Activated T-helper 9 cell treated with anti-CD3 and anti-CD28 coated beads, Interleukin-2, amount 50 U/mL, for 16 hours (primary cell): Measurements from ENCODE around the gene HINFP.
"Not testable (repeated sequence)": the region's sequence is repeated elsewhere in the genome, so short reads cannot be mapped to it uniquely, and the experiment has no call there.

Experiments used
- DNase-seq: peaks from one replicate; pipeline ENCODE4 v3.0.0-alpha.2; 2020; ENCODE audit warnings: low read depth

Gene HINFP

DNA sequence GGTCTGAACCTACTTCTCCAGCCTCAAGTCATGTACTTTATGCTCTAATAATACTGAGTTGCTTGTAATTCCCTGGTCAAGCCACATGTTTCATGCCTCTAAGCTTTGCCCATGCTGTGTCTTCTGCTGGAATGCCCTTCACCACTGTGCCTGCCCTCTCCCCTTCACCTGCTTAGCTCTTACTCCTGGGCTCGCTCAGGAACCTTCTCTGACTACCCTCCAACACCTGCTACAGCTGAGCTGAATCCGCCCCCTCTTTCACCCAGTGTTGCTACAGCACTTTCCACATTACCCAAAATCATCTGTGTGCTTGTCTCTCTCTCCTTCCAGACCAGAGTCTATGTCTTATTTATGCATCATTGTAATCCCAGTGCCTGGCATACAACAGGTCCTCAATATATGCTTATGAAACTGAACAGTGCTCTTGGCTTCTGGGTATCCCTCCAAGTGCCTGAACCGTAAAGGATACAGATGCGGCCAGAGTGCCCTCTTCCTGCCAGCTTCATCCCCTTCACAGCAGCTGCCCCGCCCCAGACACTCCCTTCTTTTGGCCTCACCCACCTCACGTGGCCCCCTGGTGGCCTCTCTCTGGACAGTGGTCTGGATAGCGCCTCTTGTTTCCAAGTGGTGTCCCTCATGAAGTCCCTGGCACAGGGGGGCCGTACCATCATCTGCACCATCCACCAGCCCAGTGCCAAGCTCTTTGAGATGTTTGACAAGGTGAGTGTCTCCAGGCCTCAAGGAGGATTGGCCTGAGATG lies 34.5 kb downstream of the HINFP start:
- DNase-seq, result no peak

DNA sequence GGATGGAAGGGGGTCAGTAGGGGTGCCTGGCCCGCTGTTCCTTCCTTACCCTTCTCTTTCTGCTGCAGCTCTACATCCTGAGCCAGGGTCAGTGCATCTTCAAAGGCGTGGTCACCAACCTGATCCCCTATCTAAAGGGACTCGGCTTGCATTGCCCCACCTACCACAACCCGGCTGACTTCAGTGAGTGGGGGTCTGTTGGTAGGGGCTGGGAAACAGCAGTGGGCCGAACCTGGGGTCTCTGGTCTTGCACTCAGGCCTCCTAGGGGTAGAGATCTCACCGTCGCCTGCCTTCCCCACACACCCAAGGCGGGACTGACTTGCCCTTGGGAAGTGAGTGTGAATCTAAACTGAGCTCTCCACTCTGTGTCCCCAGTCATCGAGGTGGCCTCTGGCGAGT lies 35.1 kb downstream of the HINFP start:
- no peak for DNase-seq

DNA sequence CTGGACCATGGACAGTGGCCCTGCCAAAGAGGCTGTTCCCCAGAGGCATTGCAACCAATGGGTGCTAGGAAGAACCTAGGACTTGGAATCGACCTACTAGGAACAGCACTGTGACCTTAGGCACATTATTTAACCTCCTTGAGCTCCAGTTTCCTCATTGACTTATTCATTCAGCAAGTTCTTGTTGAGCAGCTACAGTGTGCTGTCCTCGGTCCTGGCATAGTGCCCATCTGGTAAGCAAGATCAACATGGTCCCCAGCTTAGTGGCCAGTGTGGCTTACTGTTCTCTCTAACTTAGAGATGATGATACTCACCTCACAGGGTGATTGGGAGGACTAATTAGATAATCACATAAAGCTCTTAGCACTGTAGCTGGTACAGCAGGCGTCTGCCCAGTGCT lies 35.7 kb downstream of the HINFP start:
- DNase-seq, result no peak

DNA sequence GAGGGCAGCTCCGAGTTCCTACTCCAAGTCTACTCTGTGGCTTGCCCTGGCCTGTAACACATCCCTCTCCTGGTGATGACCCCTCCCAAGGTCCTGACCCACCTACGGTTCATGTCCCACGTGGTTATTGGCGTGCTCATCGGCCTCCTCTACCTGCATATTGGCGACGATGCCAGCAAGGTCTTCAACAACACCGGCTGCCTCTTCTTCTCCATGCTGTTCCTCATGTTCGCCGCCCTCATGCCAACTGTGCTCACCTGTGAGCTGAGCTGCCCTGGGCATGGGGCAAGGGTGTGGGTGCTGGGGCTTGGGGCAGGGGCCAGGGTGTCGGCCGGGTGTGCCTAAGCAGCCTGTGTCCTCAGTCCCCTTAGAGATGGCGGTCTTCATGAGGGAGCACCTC lies 37.1 kb downstream of the HINFP start:
- no peak for DNase-seq

DNA sequence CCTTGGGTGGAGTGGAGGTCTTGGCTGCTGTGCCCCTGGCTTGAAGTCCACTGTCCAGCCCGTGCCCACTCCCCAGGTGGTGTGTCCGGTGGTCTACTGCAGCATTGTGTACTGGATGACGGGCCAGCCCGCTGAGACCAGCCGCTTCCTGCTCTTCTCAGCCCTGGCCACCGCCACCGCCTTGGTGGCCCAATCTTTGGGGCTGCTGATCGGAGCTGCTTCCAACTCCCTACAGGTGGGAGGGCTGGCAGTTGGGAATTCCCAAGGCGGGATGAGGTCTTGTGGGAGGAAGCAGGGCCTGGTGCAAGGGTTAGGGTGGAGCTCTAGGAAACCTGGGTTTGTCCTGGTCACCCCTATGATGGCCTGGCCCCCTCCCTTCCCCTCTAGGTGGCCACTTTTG lies 38.8 kb downstream of the HINFP start:
- no peak for DNase-seq

DNA sequence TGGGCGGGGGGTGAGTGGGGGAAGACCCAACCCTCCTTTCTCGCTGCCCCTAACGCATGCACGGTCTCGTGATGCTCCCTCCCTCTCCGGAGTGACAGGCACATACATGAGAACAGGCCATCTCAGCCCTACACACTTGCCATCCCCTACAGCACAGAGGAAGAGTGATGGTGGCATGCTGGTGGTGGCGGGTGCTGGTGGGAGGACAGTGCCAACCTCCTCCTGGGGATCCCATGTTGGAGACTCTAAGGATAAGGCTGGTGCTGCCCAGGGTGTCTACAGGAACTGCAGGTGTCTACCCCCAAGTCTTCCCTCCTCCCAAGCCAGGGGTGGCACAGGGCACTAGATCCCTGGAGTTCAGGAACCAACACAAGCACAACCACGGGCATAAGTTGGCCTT lies 40.5 kb downstream of the HINFP start:
- no peak for DNase-seq

DNA sequence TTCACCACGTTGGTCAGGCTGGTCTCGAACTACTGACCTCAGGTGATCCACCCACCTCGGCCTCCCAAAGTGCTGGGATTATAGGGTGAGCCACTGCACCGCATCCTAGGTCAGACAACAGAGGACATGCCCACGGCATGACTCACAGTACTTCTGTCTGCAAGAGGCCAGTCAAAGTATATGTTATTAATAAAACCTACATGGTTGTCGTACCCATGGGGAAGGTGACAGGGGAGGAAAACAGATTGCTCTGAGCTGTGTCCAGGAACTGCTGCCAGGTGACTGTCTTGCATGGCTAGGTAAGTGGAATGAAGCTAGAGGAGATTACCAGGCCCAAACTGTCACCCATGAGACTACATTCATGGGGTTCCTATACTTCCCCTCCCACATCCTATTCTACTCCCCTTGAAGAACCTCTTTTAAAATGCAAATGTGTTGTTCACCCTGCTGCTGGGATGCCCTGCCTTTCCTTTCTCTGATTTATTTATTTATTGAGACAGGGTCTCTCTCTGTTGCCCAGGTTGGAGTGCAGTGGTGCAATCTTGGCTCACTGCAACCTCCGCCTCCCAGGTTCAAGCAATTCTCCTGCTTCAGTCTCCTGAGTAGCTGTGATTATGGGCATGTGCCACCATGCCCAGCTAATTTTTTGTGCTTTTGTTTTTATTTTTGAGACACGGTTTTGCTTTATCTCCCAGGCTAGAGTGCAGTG lies 45.1 kb downstream of the HINFP start:
- no peak for DNase-seq

DNA sequence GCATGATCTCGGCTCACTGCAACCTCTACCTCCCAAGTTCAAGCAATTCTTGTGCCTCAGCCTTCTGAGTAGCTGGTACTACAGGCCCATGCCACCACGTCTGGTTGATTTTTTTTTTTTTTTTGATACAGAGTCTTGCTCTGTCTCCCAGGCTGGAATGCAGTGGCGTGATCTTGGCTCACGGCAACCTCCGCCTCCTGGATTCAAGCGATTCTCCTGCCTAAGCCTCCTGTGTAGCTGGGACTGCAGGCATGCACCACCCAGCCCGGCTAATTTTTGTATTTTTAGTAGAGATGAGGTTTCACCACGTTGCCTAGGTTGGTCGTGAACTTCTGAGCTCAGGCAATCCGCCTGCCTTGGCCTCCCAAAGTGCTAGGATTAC lies 45.7 kb downstream of the HINFP start:
- DNase-seq, result not testable (repeated sequence)

DNA sequence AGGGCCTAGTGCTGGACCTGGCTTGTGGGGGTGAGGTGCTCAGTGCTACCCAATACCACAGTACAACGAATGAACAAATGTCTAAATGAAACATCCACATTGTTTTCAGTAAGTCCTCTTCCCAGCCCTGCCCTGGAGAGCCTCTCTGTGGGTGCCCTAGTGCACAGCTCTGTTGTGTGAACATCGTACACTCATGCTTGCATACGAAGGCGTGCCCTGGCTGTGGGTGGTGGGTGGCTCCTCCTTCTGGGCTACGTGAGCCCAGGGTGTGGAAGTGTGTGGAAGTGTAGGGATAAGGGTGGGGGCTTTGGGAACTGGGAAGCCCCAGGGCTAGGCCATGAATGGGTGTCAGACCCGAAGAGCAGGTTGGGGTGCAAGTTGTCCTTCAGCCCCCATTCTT lies 46.6 kb downstream of the HINFP start:
- no peak for DNase-seq

DNA sequence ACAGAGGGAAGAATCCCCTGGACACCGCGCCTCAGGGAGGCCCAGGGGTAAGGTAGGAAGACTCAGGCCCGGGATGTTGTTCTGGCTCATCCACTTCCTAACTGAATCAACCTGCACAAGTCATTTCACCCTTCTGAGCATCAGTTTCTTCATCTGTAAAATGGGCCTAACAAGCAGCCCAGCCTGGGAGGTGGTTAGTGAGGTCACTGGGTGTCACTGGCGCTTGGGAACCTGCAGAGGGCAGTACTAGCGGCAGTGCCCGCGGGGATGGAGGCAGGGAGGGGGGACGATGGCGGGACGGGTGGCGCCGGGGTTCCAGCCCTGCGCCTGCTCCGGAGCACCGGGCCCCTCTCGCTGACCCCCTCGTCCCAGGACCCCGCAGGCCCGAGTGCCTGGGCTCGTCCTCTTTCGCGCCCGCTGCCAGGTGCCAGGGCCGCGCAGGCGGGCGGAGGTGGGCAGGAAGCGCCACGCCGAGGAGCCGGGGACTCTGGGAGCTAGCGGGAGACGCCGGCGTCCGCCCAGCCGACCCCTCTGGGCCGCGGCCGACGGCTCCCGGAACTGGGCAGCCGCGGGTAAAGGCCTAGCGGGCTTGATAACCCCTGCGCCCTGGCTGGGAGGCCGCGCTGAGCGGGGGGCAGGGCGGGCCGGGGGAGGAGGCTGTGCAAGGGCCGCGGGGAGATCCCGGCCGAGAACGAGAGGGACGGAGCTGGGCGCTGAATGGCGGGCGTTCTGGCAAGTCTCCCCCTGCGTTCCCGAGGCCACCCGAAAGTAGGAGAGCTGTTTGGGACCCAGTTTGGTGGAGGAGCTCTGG lies 47.3 kb downstream of the HINFP start, which contains the start of gene NLRX1:
TSS of gene NLRX1 (plus strand) at position 255 of the 811 bp plus-strand sequence. CDS start 2,679 bp downstream, outside the sequence.
- peak; percentile 74 for DNase-seq

DNA sequence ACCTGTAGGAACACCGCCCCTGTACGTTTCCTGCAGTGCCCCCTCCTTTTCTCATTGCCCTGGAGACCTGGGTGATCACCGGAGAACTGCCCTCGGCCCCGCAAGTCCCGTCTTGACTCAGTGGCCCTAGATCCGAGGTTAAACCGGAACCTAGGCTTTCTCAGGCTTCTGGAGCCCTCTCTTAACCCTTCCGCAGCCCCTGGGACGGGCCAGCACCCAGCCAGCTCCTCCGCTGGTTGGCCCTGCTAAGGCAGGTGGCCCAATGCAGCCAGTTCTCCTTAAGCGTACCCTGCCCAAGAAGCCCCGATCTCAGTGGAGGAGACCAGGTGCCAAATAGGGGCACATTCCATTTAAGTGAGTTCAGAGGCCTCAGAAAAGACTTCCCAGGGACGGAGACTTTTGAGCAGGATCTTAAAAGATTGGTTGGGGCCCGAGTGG lies 47.9 kb downstream of the HINFP start:
- DNase-seq, result no peak

DNA sequence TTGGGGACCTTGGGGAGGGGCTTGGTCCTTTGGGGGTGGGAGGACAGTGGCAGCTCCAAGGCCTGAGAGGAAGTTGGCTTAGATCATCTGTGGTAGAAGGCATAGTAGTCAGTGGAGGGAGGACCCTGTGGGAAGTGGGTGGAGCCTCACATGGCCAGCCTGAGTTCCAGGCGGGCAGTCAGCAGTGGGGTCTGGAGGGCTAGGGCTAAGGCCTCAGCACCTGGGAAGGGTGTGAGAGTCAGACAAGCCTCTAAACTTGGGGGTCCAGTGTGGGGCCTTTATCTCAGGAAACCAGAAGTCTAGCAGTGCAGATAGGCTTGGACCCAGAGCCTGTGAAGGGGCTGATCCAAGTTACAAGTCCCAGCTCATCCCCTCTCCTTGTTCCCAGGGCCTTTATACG lies 51.1 kb downstream of the HINFP start:
- no peak for DNase-seq

DNA sequence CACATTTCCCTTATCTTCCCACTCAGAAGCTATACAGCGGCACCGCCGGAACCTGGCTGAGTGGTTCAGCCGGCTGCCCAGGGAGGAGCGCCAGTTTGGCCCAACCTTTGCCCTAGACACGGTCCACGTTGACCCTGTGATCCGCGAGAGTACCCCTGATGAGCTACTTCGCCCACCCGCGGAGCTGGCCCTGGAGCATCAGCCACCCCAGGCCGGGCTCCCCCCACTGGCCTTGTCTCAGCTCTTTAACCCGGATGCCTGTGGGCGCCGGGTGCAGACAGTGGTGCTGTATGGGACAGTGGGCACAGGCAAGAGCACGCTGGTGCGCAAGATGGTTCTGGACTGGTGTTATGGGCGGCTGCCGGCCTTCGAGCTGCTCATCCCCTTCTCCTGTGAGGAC lies 52.1 kb downstream of the HINFP start:
- DNase-seq, result no peak

DNA sequence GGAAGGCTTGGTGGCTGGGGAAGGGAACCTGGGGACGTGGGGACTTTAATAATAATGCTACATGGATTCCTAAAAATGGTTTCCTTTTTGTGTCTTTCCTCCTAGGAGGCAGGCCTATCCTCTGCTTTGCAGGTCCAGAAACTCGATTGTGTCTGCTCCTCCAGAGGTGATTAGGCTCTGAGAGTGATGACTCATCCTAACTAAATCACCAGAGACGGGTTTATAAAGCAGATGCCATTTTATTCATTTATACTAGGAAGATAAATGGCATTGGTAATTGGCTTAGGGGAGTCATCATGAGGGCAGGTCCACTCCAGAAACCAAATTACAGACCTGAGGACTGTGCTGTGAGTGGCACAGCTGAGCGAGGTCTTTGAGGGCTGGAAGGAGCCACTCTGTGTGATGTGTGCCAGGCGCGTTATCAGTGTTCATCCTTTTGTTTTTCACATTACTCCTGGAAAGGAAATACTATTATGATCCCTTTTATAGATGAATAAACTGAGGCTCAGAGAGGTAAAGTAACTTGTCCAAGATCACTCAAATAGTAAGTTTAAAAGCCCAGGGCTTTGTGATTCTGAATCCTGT lies 54.2 kb downstream of the HINFP start:
- no peak for DNase-seq

DNA sequence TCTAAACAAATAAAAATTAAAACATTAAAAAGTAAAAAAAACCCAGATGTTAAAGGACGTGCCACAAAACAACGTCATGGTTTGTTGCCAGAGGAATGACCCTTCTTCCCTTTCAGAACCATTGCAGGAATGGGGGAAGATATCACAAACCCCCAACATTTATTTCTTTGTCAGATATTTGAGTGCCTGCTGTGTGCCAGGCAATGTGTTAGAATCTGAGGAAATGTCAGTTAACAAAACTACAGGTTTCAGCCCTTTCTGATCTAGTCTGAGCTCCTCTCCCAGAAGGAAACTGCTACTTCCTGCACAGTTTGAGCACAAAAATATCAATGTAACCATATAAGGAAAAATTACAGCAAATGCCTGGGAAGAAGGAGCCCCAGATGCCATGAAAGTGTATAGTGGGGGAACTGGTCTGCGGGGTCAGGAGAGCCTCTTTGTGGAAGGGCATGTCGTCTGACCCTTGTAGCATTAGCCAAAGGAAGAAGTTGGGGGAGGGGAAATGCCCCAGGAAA lies 56.8 kb downstream of the HINFP start:
- no peak for DNase-seq

DNA sequence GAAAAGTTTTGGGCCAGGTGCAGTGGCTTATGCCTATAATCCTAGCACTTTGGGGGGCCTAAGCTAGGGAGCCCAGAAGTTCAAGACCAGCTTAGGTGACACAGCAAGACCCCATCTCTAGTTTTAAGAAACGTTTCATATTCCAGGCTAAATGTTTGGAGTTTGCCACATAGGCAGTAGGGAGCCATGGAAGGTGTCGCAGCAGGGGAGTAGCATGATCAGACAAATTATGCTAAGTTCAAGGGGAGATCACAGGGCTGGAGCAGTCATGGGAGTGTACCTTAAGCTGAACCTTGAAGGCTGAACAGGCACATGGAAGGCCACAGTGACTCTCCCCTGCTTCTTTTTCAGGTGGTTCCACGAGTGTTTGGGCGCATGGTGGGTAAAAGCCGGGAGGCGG lies 58.0 kb downstream of the HINFP start:
- DNase-seq, result no peak

DNA sequence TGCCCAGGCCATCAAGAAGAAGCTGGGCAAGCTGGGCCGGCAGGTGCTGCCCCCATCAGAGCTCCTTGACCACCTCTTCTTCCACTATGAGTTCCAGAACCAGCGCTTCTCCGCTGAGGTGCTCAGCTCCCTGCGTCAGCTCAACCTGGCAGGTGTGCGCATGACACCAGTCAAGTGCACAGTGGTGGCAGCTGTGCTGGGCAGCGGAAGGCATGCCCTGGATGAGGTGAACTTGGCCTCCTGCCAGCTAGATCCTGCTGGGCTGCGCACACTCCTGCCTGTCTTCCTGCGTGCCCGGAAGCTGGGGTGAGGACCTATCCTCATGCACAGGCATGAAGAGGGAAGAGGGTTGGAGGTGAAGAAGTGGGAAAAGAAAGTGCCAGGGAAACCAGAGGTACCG lies 58.6 kb downstream of the HINFP start:
- DNase-seq, result no peak

DNA sequence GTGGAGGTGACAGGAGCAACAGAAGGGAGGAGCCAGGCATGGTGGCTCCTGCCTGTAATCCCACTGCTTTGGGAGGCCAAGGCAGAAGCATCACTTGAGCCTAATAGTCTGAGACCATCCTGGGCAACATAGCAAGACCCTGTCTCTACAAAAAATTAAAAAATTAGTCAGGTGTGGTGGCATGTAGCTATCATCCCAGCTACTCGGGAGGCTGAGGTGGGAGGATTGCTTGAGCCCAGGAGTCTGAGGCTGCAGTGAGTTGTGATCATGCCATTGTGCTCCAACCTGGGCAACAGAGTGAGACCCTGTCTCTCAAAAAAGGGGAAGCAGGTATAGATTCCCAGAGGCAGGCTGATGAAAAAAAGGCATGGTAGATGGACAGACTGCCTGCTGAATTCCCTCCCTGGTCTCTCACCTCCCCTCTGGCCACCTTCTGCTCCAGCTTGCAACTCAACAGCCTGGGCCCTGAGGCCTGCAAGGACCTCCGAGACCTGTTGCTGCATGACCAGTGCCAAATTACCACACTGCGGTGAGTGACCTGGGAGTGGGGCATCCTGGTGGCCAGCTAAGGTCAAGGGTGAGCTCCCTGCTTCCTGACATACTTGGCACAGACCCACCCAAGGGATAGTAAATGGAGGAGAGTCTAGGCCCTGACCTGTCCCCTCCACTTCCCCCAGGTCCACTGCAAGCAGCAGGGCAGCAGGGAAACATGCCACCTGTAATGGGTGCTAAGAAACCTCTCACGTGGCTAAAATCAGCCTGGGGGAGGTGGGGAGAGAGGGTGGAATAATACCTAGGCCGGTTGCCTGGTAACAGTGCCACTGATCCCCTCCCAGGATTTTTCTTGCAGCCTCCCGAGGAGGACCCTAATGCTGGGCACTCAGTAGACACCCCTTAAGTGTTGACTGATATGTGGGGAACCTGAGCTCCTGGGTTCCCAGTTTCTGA lies 59.6 kb downstream of the HINFP start:
- DNase-seq, result no peak

DNA sequence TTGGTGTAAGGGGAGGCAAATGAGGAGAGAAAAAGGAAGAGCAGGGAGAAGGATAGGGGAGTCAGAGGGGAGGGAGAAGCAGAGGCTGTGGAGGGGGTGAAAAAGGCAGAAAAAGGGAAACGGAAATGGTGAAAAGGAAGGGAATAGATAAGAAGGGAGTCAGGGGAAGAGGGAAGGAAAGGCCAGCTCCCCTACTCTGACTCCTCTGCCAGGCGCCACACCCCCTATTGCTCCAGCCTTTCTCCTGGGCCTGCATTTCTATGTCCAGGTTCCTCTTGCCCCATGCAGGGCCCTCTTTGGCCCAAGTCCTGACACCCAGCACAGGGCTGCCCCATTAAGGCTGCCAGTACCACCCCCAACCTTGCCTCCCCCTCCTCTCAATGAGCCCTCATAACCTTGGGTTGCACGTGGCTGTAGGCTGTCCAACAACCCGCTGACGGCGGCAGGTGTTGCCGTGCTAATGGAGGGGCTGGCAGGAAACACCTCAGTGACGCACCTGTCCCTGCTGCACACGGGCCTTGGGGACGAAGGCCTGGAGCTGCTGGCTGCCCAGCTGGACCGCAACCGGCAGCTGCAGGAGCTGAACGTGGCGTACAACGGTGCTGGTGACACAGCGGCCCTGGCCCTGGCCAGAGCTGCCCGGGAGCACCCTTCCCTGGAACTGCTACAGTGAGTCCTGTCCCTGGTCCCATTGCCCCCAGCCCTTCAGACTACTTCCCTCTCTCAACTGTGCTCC lies 60.5 kb downstream of the HINFP start:
- no peak for DNase-seq

DNA sequence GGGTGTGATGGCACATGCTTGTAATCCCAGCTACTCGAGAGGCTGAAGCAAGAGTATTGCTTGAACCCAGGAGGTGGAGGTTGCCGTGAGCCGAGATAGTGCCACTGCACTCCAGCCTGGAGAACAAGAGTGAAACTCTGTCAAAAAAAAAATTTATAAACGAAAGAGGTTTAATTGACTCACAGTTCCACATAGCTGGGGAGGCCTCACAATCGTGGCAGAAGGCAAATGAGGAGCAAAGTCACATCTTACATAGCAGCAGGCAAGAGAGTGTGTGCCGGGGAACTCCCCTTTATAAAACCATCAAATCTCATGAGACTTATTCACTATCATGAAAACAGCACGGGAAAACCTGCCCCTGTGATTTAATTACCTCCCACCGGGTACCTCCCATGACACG lies 63.0 kb downstream of the HINFP start:
- DNase-seq, result not testable (repeated sequence)
